HepG2 (cell line): ENCODE results near the gene DOCK11. TPM values are rescaled to one million over a fixed set of nuclear protein-coding genes. Genes with fewer than 3 reads are reported as not detected.

Experiments
- ATAC-seq: fragments of 200-7000 bp; cut with Tn5 transposase; 3 replicates; pipeline ENCODE4 v1.9.1; 2020; ENCODE audit warnings: mild to moderate bottlenecking, moderate library complexity
- BruUV-seq: library from RNA; stranded (reverse); fragments of 400-500 nt; replicated peaks from 2 replicates; lab custom pipeline; 2021; lab: Mats Ljungman, UMichigan
- CTCF ChIA-PET: fragments of 300-600 bp; formaldehyde crosslinking; extraction: SDS; loops from one replicate; lab custom pipeline; 2021; ENCODE audit warnings: low total read pairs, inconsistent platforms, low intra/inter-chr PET ratio; lab: Yijun Ruan, JAX
- POLR2A ChIA-PET: fragments of 350-600 bp; sonication (Branson Sonifier 250); formaldehyde crosslinking; loops from one replicate; lab custom pipeline; 2020; ENCODE audit warnings: antibody characterized with exemption, inconsistent platforms; lab: Yijun Ruan, JAX
- DNase-seq: peaks from one replicate; pipeline ENCODE4 v3.0.0-alpha.2; 2015; ENCODE audit warnings: low spot score
- FAIRE-seq: peaks from 3 replicates; lab custom pipeline; 2011; peaks lifted over from hg19 to GRCh38; lab: Jason Lieb, UNC
- H2AFZ ChIP-seq: one replicate; pipeline ENCODE4 v1.6.1; 2011; ENCODE audit warnings: low read length, inconsistent platforms
- H3K27ac ChIP-seq: fragments of 300-600 bp; 3 replicates; pipeline ENCODE4 v1.8.0; 2011; ENCODE audit warnings: mixed run types, mild to moderate bottlenecking, mixed read lengths, low read length, inconsistent platforms; ENCODE audit not compliant: insufficient read depth; ENCODE audit errors: extremely low read length
- H3K27me3 ChIP-seq, 2 experiments: fragments of 200-600 bp in 1 of 2; 2 replicates in 1 of 2; 3 replicates in 1 of 2; pipeline versions ENCODE4 v1.6.0 to v1.8.0; 2011; ENCODE audit warnings: low read length in 2 of 2, mild to moderate bottlenecking in 2 of 2, moderate library complexity in 2 of 2, inconsistent platforms in 1 of 2; ENCODE audit not compliant: insufficient read depth in 2 of 2, control insufficient read depth in 1 of 2
- H3K36me3 ChIP-seq, 2 experiments: fragments of 200-600 bp in 1 of 2; replicated peaks in 1 of 2; 2 replicates in 1 of 2; 3 replicates in 1 of 2; pipeline versions ENCODE4 v1.5.1 to v1.8.0; 2011; ENCODE audit warnings: low read length in 2 of 2, inconsistent platforms in 1 of 2; ENCODE audit not compliant: insufficient read depth in 2 of 2, control insufficient read depth in 1 of 2
- H3K4me1 ChIP-seq: 2 replicates; pipeline ENCODE4 v1.5.1; 2012; ENCODE audit warnings: low read length, inconsistent platforms; ENCODE audit not compliant: insufficient read depth
- H3K4me2 ChIP-seq: 2 replicates; pipeline ENCODE4 v1.6.0; 2011; ENCODE audit warnings: low read depth, low read length, inconsistent platforms
- H3K4me3 ChIP-seq, 3 experiments: fragments of 200-600 bp in 1 of 3; sonication (generic), shearing (Covaris generic) in 1 of 3; replicated peaks in 1 of 3; 2 replicates each; pipeline ENCODE4 v1.5.1; 2011 to 2016; ENCODE audit warnings: low read length in 3 of 3, inconsistent platforms in 2 of 3, low read depth in 2 of 3, mild to moderate bottlenecking in 2 of 3, control low read depth in 1 of 3, mixed read lengths in 1 of 3; ENCODE audit not compliant: insufficient read depth in 1 of 3
- H3K79me2 ChIP-seq: one replicate; pipeline ENCODE4 v1.6.1; 2011; ENCODE audit warnings: low read length, inconsistent platforms; ENCODE audit not compliant: insufficient read depth
- H3K9ac ChIP-seq: 2 replicates; pipeline ENCODE4 v1.6.0; 2011; ENCODE audit warnings: mild to moderate bottlenecking, low read depth, low read length, inconsistent platforms; ENCODE audit not compliant: insufficient read depth
- H3K9me3 ChIP-seq: 2 replicates; pipeline ENCODE4 v1.5.1; 2012; ENCODE audit warnings: mild to moderate bottlenecking, low read length
- H4K20me1 ChIP-seq: 2 replicates; pipeline ENCODE4 v1.6.0; 2011; ENCODE audit warnings: inconsistent platforms, mild to moderate bottlenecking, low read length, moderate library complexity; ENCODE audit not compliant: insufficient read depth
- SIN3A ChIP-seq: IDR thresholded peaks from 2 replicates; pipeline ENCODE4 v1.6.1; 2011; ENCODE audit warnings: low read depth, mild to moderate bottlenecking, control low read depth, low read length, borderline replicate concordance
- ZNF12 ChIP-seq: sonication (generic); formaldehyde crosslinking; IDR thresholded peaks from 2 replicates; pipeline ENCODE4 v1.5.0; 2020; ENCODE audit warnings: missing genetic modification reagents
- ZNF280D ChIP-seq: sonication (generic); formaldehyde crosslinking; IDR thresholded peaks from 2 replicates; pipeline ENCODE4 v1.5.1; 2020; ENCODE audit warnings: mild to moderate bottlenecking, missing genetic modification reagents
- ZNF431 ChIP-seq: sonication (generic); formaldehyde crosslinking; IDR thresholded peaks from 2 replicates; pipeline ENCODE4 v1.9.0; 2022; ENCODE audit warnings: missing genetic modification reagents, low read depth, mild to moderate bottlenecking, borderline replicate concordance
- ZNF878 ChIP-seq: sonication (generic); formaldehyde crosslinking; IDR thresholded peaks from 2 replicates; pipeline ENCODE4 v1.8.1; 2023; ENCODE audit warnings: mild to moderate bottlenecking, missing genetic modification reagents, moderate library complexity
- WGBS: methylation state at CpG from one replicate; pipeline ENCODE4 v1.1.6; 2017; ENCODE audit warnings: low lambda C conversion rate; 5-methylcytosine and 5-hydroxymethylcytosine counted together
- in situ Hi-C: cut with HindIII; loops from 2 replicates; pipeline ENCODE4 v1.10.0; 2017; ENCODE audit warnings: low pct_unique_long_range_greater_than_20kb; ENCODE audit not compliant: extremely low pct_ligation_motif_present
- intact Hi-C: fragments of 100-400 bp; cut with micrococcal nuclease; formaldehyde crosslinking; loops from one replicate; pipeline ENCODE4 v1.10.0; 2022; ENCODE audit not compliant: unreplicated experiment
- polyA plus RNA-seq, 8 experiments: library from polyadenylated mRNA; depleted of rRNA in 3 of 8; stranded (reverse) in 7 of 8; unstranded in 1 of 8; fragments of >200 nt; fragmentation: Illumina TruSeq in 4 of 8; extraction: Trizol in 4 of 8; gene quantifications; 2 replicates each; pipeline versions ENCODE4 v1.2.1 to v1.2.3, GENCODE V29; 2011 to 2016; ENCODE audit warnings: low read depth in 4 of 8, missing spikeins in 1 of 8, mixed read lengths in 1 of 8; ENCODE audit not compliant: insufficient read depth in 1 of 8
- total RNA-seq, 5 experiments: library from RNA; depleted of rRNA; stranded (reverse); fragments of >200 nt; fragmentation: Illumina TruSeq; extraction: Trizol; gene quantifications; 2 replicates each; pipeline ENCODE4 v1.2.3, GENCODE V29; 2016; ENCODE audit warnings: low read depth in 1 of 5

Gene DOCK11
- total and polyA plus RNA-seq, 2 of the 13 experiments (the other 11 are each of a cell fraction or from before 2014, with no cell fraction given) = 0.02 to 0.12 TPM

DNA sequence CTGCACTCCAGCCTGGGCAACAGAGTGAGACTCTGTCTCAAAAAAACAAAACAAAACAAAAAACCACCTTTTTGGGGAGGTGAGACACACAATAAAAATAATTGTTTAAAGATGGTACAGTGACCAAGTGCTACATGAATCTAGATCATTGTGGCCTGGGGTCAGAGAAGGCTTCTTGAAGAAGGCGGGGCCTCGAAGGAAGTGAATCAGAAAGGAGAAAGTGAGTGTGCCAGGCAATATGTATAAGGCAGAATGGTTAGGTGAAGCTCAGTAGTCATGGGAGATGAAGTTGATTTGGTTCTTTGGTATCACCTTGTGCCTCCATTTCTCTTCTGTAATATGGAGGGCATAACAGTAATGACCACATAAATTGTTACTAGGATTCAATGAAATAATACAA lies 58.9 kb downstream of the DOCK11 start:
- Histone ChIP-seq H3K4me2 (no peak overlapping the region), H3K36me3 (no peaks in the 10 kb centered on the region), H3K79me2 (no peaks in the 10 kb centered on the region), H4K20me1 (no peaks in the 10 kb centered on the region), H2AFZ (no peak overlapping the region), H3K9me3 (no peaks in the 10 kb centered on the region), H3K4me1 (no peaks in the 10 kb centered on the region), H3K9ac (no peak overlapping the region)
- ATAC-seq (no peak), FAIRE-seq (no peak), DNase-seq (no peak)
- ChIA-PET POLR2A (no interaction called here), CTCF (no interaction called here)
- intact Hi-C loops = no loop called here
- in situ Hi-C loops = no loop called here
- no TSS peak for BruUV-seq
- no peak for TF ChIP-seq ZNF12
- TF ChIP-seq, all 625 proteins: peak for 0
- 48% methylated on average over 2 of the region's 2 CpGs for WGBS
- Histone ChIP-seq H3K27ac (no peak overlapping the region), H3K4me3 (no peak overlapping the region), H3K27me3 (no peaks in the 10 kb centered on the region)

DNA sequence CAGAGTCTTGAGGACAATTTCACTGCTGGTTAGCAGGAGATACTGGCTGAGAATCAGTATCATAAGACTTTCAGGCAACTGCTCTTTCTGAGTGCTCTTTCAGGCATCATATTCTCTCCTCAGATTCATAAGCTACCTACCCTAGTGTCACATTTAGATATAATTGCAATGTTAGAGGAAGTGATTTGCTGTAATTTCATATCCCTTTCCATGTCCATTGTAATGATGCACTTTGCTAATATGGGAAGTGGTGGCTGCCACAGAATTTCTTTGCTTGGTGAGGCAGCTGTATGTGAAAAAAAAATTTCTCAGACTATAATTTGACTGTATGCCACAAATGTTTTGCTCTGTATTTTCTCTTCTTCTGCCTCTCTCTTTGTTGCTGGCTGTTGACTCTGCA lies 63.3 kb downstream of the DOCK11 start:
- Histone ChIP-seq H3K4me1 (no peaks in the 10 kb centered on the region), H3K36me3 (no peaks in the 10 kb centered on the region), H3K9ac (no peak overlapping the region), H3K27ac (no peak overlapping the region), H4K20me1 (no peaks in the 10 kb centered on the region), H3K4me3 (no peak overlapping the region), H3K27me3 (no peaks in the 10 kb centered on the region), H3K9me3 (no peaks in the 10 kb centered on the region), H3K4me2 (no peak overlapping the region), H2AFZ (no peak overlapping the region), H3K79me2 (no peaks in the 10 kb centered on the region)
- no peak for ATAC-seq
- ChIA-PET POLR2A (no interaction called here), CTCF (no interaction called here)
- FAIRE-seq = no peak
- in situ Hi-C loops = no loop called here
- intact Hi-C loops = no loop called here
- no TSS peak for BruUV-seq
- TF ChIP-seq SIN3A (no peak), ZNF280D (CRISPR knock-in tag) (no peak), ZNF431 (CRISPR knock-in tag) (no peak), ZNF878 (no peak)
- no peak for DNase-seq
